GM20000 (cell line): Measurements from ENCODE around the gene TNFAIP8L3.

ENCODE experiments used
- DNase-seq: peaks from one replicate; pipeline ENCODE4 v3.0.0; 2012; ENCODE audit warnings: low spot score
- TF ChIP-seq, protein P1 (sequence below): IDR thresholded peaks from 2 replicates; pipeline ENCODE4 v1.5.1; 2012; ENCODE audit warnings: mild to moderate bottlenecking, control low read depth; ENCODE audit errors: extremely low read depth, missing control alignments

TNFAIP8L3 gene

DNA sequence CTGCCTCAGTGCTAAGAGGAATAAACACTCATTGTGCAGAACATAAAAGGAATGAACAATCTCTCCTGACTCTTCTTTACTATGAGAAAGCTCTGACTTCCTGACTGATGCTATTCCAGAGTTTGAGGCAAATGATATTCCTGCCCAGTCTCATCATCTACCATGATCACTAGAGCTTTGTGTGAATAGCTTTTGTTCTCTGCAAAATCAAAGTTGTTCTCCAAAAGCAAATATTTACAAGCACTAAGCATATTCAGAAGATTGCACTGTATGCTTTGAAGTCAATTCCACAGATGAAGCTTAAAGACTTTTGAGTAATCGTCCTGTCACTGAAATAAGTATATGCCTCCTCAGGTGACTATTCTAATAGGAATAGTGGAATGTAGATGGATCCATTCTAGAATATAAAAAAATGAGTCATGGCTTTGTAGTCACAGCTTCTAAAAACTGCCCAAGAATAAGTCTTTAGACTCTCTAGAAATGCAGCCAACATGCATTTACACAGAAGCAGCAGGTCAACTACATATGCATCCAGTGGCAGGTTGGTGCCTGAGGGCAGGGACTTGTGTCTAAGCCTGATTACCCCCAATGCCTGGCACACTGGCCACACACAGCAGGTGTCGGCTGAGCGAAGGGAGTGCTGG is 34.6 kb downstream of the TNFAIP8L3 start:
- TF ChIP-seq, protein P1, sequence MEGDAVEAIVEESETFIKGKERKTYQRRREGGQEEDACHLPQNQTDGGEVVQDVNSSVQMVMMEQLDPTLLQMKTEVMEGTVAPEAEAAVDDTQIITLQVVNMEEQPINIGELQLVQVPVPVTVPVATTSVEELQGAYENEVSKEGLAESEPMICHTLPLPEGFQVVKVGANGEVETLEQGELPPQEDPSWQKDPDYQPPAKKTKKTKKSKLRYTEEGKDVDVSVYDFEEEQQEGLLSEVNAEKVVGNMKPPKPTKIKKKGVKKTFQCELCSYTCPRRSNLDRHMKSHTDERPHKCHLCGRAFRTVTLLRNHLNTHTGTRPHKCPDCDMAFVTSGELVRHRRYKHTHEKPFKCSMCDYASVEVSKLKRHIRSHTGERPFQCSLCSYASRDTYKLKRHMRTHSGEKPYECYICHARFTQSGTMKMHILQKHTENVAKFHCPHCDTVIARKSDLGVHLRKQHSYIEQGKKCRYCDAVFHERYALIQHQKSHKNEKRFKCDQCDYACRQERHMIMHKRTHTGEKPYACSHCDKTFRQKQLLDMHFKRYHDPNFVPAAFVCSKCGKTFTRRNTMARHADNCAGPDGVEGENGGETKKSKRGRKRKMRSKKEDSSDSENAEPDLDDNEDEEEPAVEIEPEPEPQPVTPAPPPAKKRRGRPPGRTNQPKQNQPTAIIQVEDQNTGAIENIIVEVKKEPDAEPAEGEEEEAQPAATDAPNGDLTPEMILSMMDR = no peak
- no peak for DNase-seq

DNA sequence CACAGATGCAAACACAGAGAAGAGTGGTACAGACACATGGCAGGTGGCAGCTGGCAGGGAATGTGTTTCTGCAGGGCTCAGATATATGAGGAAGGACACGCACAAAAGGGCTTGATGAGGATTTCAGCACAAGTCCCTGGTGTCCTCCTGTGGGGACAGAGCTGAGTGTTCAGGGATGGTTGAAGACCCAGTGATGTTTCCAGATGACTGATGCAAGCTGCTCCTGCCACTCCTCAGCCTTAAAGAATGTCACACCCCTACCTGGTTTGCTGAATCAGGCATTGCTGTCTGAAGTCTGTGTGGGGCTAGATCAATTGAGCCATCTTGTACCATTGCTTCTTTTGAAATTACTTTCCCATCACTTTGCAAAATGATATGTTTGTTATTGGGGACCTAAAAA is 40.2 kb downstream of the TNFAIP8L3 start:
- TF ChIP-seq, protein P1 = no peak
- no peak for DNase-seq

DNA sequence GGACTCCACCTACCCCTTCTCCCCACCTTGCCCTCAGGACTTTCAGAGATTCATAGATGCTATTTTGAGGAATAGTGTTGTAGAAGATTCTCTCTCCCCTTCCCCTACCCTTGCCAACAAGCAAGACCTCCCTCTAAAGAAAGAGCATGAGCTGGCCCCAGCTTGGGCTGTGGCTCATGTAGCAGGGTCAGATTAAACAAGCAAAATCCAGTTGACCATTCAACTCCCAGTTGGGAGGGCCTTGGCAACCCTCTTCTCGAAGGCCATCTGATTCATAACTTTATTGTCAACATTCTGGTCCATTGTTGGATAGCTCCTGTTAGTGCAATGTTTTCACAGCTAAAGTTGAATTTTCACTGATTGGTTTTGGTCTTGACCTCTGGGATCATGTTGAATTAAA is 41.1 kb downstream of the TNFAIP8L3 start:
- DNase-seq = no peak
- TF ChIP-seq, protein P1 = no peak

DNA sequence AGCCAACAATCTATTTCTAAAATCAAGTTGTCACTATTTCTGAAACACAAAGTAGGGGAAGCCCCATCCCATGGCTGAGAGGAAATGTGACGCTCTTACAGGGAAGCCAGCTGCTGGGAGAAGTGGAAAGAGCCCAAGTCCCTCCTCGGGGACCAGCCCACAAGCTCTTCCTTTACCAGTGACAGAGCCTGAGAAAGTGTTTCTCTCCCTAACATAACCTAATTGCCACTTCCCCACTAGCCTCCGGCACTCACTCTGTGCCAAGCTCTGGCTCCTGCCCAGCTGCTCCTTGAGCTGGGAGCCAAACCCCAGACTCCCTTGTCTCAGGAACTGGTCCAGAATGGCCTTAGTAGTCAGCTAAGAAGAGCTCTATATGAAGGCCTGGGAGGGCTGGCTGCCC is 42.9 kb downstream of the TNFAIP8L3 start:
- TF ChIP-seq, protein P1 = no peak
- DNase-seq = no peak

DNA sequence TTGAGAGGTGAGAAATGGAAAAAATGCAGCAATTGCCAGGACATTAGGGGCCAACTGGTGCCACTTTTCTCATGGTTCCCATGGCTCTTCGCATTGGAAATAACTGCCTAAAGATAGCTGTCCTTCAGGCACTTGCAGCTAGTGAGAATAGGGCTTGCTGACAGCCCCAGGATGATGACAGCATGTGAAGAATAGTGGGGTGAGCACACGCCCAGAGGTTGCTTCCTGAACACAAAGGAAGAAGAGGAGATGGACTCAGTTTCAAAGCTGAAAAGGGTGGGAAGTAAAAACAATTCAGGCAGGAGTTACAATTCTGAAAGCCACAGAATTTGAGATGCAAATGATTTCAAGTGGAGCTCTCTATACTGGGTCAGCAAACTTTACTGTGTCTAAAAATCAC is 45.6 kb downstream of the TNFAIP8L3 start:
- TF ChIP-seq, protein P1 = no peak
- no peak for DNase-seq

DNA sequence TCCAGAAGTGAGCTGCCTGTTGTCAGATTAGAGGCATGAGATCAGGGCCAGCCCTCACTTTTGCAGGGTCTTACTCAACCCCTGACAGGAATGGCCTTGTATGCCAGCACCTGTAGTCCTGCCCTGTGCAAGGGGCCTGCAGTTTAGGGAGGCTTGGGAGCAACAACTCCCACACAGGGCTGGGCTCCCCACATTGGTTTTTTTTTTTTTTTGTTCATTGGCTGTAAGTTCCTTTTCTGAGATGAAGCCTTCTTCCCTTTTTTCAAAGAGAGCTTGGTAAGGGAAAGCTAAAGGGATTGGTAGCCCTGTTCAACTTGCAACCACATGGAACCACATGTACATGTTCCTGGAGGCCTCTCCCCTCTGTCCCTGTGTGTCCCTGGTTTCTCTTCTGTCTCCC is 46.4 kb downstream of the TNFAIP8L3 start:
- DNase-seq = no peak
- TF ChIP-seq, protein P1 = no peak

DNA sequence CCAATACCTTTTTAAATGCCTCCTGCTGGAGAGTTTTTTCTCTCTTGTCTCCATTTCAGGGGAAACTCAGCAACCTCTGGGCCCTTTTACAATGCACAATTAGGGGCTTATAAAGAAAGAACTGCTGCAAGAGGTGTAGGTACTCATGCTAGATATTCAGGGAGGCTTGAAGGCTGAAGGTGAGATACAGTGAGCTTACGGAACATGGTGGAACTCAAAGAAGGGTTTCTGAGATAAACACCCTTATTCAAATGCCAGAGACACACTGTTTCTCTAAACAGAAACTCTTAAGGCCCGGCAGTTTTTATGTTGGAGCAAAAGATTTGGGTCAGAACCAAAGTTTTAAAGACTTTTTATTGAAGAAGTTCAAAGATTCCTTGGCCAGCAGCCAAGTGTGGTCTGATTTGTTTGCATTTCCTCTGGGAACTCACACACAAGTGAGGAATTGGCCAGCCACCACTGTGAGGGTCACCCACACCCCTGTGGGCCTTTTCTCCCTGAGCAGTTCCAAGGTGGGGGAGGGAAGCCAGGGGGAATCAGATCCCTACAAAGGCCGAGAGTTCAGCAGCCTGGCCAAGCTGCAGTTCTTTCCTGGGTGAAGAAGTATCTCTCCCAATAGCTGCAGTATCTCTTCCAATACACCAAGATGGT is 47.8 kb downstream of the TNFAIP8L3 start:
- TF ChIP-seq, protein P1 = no peak
- DNase-seq = no peak
